Uterus (tissue), 2 donors: Measurements from ENCODE around the gene BTG3.

Experiments used
- CTCF ChIP-seq, 4 experiments: fragments of 200-600 bp in 2 of 4; fragments of 450-650 bp in 2 of 4; sonication (generic) in 2 of 4; IDR thresholded peaks; one replicate each; pipeline ENCODE4 v1.5.1; 2016 to 2019; ENCODE audit warnings: antibody characterized with exemption in 4 of 4, mild to moderate bottlenecking in 2 of 4, moderate library complexity in 1 of 4
- POLR2A ChIP-seq, 2 donors: fragments of 450-650 bp; IDR thresholded peaks; one replicate each; pipeline ENCODE4 v1.6.1; 2016; ENCODE audit warnings: antibody characterized with exemption in 2 of 2, mild to moderate bottlenecking in 1 of 2, moderate library complexity in 1 of 2

GRCh38 chr21:17598437-17598836 is 14.3 kb downstream of the BTG3 start:
- TF ChIP-seq CTCF (IDR thresholded peaks at IDR 0.05) (no peak), POLR2A (IDR thresholded peaks at IDR 0.05) (no peak)
